Sigmoid colon (tissue), 3 donors: ENCODE results near the gene IFI27L2.

Experiments used
- POLR2A ChIP-seq, 2 donors: fragments of 450-650 bp; IDR thresholded peaks; one replicate each; pipeline ENCODE4 v1.6.1; 2016; ENCODE audit warnings: antibody characterized with exemption in 2 of 2, mild to moderate bottlenecking in 2 of 2, moderate library complexity in 2 of 2
- TF ChIP-seq, protein P1 (sequence below), 4 experiments: fragments of 450-650 bp in 3 of 4; fragments of 200-600 bp in 1 of 4; IDR thresholded peaks; one replicate each; pipeline ENCODE4 v1.5.1; 2016 to 2019; ENCODE audit warnings: antibody characterized with exemption in 4 of 4, mild to moderate bottlenecking in 3 of 4, moderate library complexity in 2 of 4

GRCh38 chr14:94110552-94111181 is 18.7 kb downstream of the IFI27L2 start, which contains the start of gene IFI27:
- TF ChIP-seq, protein P1, sequence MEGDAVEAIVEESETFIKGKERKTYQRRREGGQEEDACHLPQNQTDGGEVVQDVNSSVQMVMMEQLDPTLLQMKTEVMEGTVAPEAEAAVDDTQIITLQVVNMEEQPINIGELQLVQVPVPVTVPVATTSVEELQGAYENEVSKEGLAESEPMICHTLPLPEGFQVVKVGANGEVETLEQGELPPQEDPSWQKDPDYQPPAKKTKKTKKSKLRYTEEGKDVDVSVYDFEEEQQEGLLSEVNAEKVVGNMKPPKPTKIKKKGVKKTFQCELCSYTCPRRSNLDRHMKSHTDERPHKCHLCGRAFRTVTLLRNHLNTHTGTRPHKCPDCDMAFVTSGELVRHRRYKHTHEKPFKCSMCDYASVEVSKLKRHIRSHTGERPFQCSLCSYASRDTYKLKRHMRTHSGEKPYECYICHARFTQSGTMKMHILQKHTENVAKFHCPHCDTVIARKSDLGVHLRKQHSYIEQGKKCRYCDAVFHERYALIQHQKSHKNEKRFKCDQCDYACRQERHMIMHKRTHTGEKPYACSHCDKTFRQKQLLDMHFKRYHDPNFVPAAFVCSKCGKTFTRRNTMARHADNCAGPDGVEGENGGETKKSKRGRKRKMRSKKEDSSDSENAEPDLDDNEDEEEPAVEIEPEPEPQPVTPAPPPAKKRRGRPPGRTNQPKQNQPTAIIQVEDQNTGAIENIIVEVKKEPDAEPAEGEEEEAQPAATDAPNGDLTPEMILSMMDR (IDR thresholded peaks at IDR 0.05): no peak
- TF ChIP-seq POLR2A (IDR thresholded peaks at IDR 0.05): peak in 1 of 2 donors; percentile 46
